ENCODE data around the gene SLF1.

SLF1 gene

GRCh38 chr5:94725142-94725541, 106.7 kb downstream of the SLF1 start:
- no peak for DNase-seq

GRCh38 chr5:94731471-94731870, 113.0 kb downstream of the SLF1 start:
- DNase-seq: no peak

GRCh38 chr5:94736498-94736897, 118.0 kb downstream of the SLF1 start:
- DNase-seq: no peak

DNA sequence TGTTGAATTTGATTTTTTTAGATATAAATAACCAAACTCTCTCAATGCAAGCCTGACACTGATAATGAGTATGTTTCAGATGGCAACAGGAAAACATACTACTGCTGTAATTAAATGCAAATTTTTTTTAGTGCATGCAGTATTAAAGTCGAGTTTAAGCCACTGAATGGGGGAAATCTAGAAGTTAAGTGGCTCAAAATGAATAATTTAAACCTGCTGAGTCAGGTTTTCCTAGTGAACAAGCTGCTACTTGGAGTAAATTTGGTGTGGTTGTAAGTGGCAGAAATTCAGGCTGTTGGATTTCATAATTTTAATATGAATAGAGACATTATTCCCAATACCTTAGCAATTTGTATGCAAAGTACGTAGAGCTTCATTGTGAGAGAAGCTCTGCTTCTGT, 121.8 kb downstream of the SLF1 start:
- no peak for DNase-seq

- no peak for DNase-seq
Measured at GRCh38 chr5:94742852-94743251, 124.4 kb downstream of the SLF1 start.

GRCh38 chr5:94744906-94745305, 126.4 kb downstream of the SLF1 start:
- DNase-seq: no peak

GRCh38 chr5:94745786-94746730, 127.6 kb downstream of the SLF1 start:
- DNase-seq: no peak

- DNase-seq: no peak
Measured at GRCh38 chr5:94746731-94747124, 128.3 kb downstream of the SLF1 start.

All from NCI-H524 (cell line).